UCSD-AML1 (cell line): Measurements from ENCODE around the gene PPP1R17.

Experiments
- DNase-seq: peaks from one replicate; lab custom pipeline; 2025; ENCODE audit not compliant: unreplicated experiment; lab: John Stamatoyannopoulos, UW

Gene PPP1R17

GRCh38 chr7:31687024-31687748, at the start of gene PPP1R17:
Gene PPP1R17, plus strand, starts transcription at chr7:31687215. Its CDS starts 5,227 bp downstream, at chr7:31692442.
- no peak for DNase-seq

- DNase-seq: no peak
These were observed 46.6 kb upstream of the PPP1R17 start for GRCh38 chr7:31640381-31640780.

GRCh38 chr7:31642681-31643115, 44.3 kb upstream of the PPP1R17 start:
- DNase-seq: no peak

GRCh38 chr7:31646942-31647341, 40.1 kb upstream of the PPP1R17 start:
- DNase-seq: no peak

- DNase-seq: no peak
These were observed 39.5 kb upstream of the PPP1R17 start for GRCh38 chr7:31647511-31647910.

- DNase-seq: no peak
These were observed 38.7 kb upstream of the PPP1R17 start for GRCh38 chr7:31648288-31648687.

- no peak for DNase-seq
These were observed 38.1 kb upstream of the PPP1R17 start for GRCh38 chr7:31648880-31649279.

- DNase-seq: no peak
These were observed 35.6 kb upstream of the PPP1R17 start for GRCh38 chr7:31651234-31652062.

GRCh38 chr7:31652063-31652326, 35.0 kb upstream of the PPP1R17 start:
- no peak for DNase-seq

- DNase-seq: no peak
These were observed 23.9 kb upstream of the PPP1R17 start for GRCh38 chr7:31663072-31663471.

- no peak for DNase-seq
These were observed 22.1 kb upstream of the PPP1R17 start for GRCh38 chr7:31664890-31665289.

GRCh38 chr7:31665546-31665945, 21.5 kb upstream of the PPP1R17 start:
- DNase-seq: no peak

- no peak for DNase-seq
These were observed 17.6 kb upstream of the PPP1R17 start for GRCh38 chr7:31669461-31669860.

- no peak for DNase-seq
These were observed 7.3 kb upstream of the PPP1R17 start for GRCh38 chr7:31679574-31680305.

GRCh38 chr7:31683445-31684225, 3.4 kb upstream of the PPP1R17 start:
- DNase-seq: no peak

- DNase-seq: no peak
These were observed 1.4 kb downstream of the PPP1R17 start for GRCh38 chr7:31688372-31688771.

- DNase-seq: no peak
These were observed 2.0 kb downstream of the PPP1R17 start for GRCh38 chr7:31688996-31689395.

- no peak for DNase-seq
These were observed 3.9 kb downstream of the PPP1R17 start for GRCh38 chr7:31690935-31691334.

- no peak for DNase-seq
These were observed 5.4 kb downstream of the PPP1R17 start for GRCh38 chr7:31692451-31692850.

- DNase-seq: no peak
These were observed 5.9 kb downstream of the PPP1R17 start for GRCh38 chr7:31692871-31693270.
